H1 (cell line): ENCODE data around the gene SEMA3C. TPM values are rescaled to one million over a fixed set of nuclear protein-coding genes. Genes with fewer than 3 reads are reported as not detected.

ENCODE experiments used
- CTCF ChIA-PET: fragments of 300-600 bp; sonication (Branson Sonifier 250); formaldehyde crosslinking; loops from one replicate; lab custom pipeline; 2021; ENCODE audit not compliant: partially characterized antibody; lab: Charles Lee
- POLR2A ChIA-PET: fragments of 300-600 bp; sonication (Branson Sonifier 250); formaldehyde crosslinking; loops from one replicate; lab custom pipeline; 2021; ENCODE audit warnings: inconsistent platforms; ENCODE audit not compliant: partially characterized antibody; lab: Charles Lee
- DNase-seq, 2 experiments: peaks; one replicate each; pipeline versions ENCODE4 v3.0.0 to v3.0.0-alpha.2; 2010 to 2022; ENCODE audit warnings: low spot score in 2 of 2, low read depth in 1 of 2, mixed read lengths in 1 of 2
- FAIRE-seq: peaks from 2 replicates; lab custom pipeline; 2011; peaks lifted over from hg19 to GRCh38; lab: Jason Lieb, UNC
- H2AFZ ChIP-seq: 2 replicates; pipeline ENCODE4 v1.8.1; 2012; ENCODE audit warnings: low read length, inconsistent platforms
- H2AK5ac ChIP-seq: 2 replicates; pipeline ENCODE4 v1.6.1; 2013; ENCODE audit warnings: low read depth, low read length
- H2BK120ac ChIP-seq: replicated peaks from 2 replicates; pipeline ENCODE3; 2013; ENCODE audit warnings: low read depth, low read length, inconsistent platforms
- H2BK12ac ChIP-seq: 2 replicates; pipeline ENCODE4 v1.6.1; 2013; ENCODE audit warnings: low read depth, low read length
- H2BK15ac ChIP-seq: 2 replicates; pipeline ENCODE4 v1.6.1; 2013; ENCODE audit warnings: low read length
- H2BK20ac ChIP-seq: 2 replicates; pipeline ENCODE4 v1.6.1; 2013; ENCODE audit warnings: low read length
- H2BK5ac ChIP-seq: 2 replicates; pipeline ENCODE4 v1.6.1; 2013; ENCODE audit warnings: low read depth, low read length
- H3K14ac ChIP-seq: 2 replicates; pipeline ENCODE4 v1.6.1; 2013; ENCODE audit warnings: inconsistent platforms; ENCODE audit not compliant: insufficient read length
- H3K18ac ChIP-seq: 2 replicates; pipeline ENCODE4 v1.6.1; 2013; ENCODE audit warnings: low read length; ENCODE audit errors: extremely low read depth
- H3K23ac ChIP-seq: 2 replicates; pipeline ENCODE4 v1.6.1; 2013; ENCODE audit warnings: inconsistent platforms; ENCODE audit not compliant: insufficient read length
- H3K23me2 ChIP-seq: 2 replicates; pipeline ENCODE4 v1.6.1; 2013; ENCODE audit warnings: low read depth, low read length
- H3K27ac ChIP-seq: 2 replicates; pipeline ENCODE4 v1.6.1; 2011; ENCODE audit warnings: low read depth, low read length, inconsistent platforms
- H3K27me3 ChIP-seq, 4 experiments: replicated peaks in 1 of 4; 1 replicate in 1 of 4; 2 replicates in 3 of 4; pipeline versions ENCODE4 v1.6.1 to v1.8.1; 2011 to 2013; ENCODE audit warnings: low read length in 3 of 4, mild to moderate bottlenecking in 3 of 4, inconsistent platforms in 2 of 4, mixed read lengths in 2 of 4, moderate library complexity in 1 of 4; ENCODE audit not compliant: control insufficient read depth in 3 of 4, insufficient read depth in 3 of 4; ENCODE audit errors: extremely low read depth in 1 of 4
- H3K36me3 ChIP-seq, 4 experiments: 2 replicates each; pipeline versions ENCODE4 v1.6.1 to v1.8.1; 2011 to 2013; ENCODE audit warnings: mild to moderate bottlenecking in 4 of 4, low read length in 3 of 4, moderate library complexity in 2 of 4, control low read depth in 1 of 4, inconsistent platforms in 1 of 4; ENCODE audit not compliant: insufficient read depth in 4 of 4, control insufficient read depth in 2 of 4
- H3K4ac ChIP-seq: replicated peaks from 2 replicates; pipeline ENCODE3; 2013; ENCODE audit warnings: low read length, low read depth, mixed read lengths, inconsistent platforms; ENCODE audit not compliant: insufficient read length
- H3K4me1 ChIP-seq, 4 experiments: replicated peaks in 1 of 4; 1 replicate in 1 of 4; 2 replicates in 3 of 4; pipeline versions ENCODE4 v1.6.1 to v1.8.1; 2011 to 2013; ENCODE audit warnings: low read length in 3 of 4, inconsistent platforms in 2 of 4, mixed read lengths in 1 of 4; ENCODE audit not compliant: insufficient read depth in 4 of 4, control insufficient read depth in 3 of 4
- H3K4me2 ChIP-seq, 2 experiments: 2 replicates each; pipeline versions ENCODE4 v1.6.1 to v1.8.1; 2011 to 2013; ENCODE audit warnings: low read depth in 2 of 2, low read length in 2 of 2, control low read depth in 1 of 2, inconsistent platforms in 1 of 2, mild to moderate bottlenecking in 1 of 2; ENCODE audit not compliant: insufficient read depth in 1 of 2
- H3K4me3 ChIP-seq, 4 experiments: fragments of 200-600, 300-600 bp in 1 of 4; sonication (generic), shearing (Covaris generic), sonication (Bioruptor Twin) in 1 of 4; 2 replicates each; pipeline versions ENCODE4 v1.5.1 to v1.8.1; 2011 to 2016; ENCODE audit warnings: low read length in 4 of 4, low read depth in 3 of 4, control low read depth in 2 of 4, inconsistent platforms in 2 of 4, mild to moderate bottlenecking in 2 of 4, mixed read lengths in 1 of 4, moderate library complexity in 1 of 4; ENCODE audit not compliant: insufficient read depth in 2 of 4; ENCODE audit errors: extremely low read depth in 1 of 4
- H3K56ac ChIP-seq: replicated peaks from 2 replicates; pipeline ENCODE3; 2013; ENCODE audit warnings: low read depth, mild to moderate bottlenecking, mixed read lengths, low read length, inconsistent platforms; ENCODE audit not compliant: insufficient read length
- H3K79me1 ChIP-seq: 2 replicates; pipeline ENCODE4 v1.6.1; 2013; ENCODE audit warnings: low read depth, low read length, control low read depth
- H3K79me2 ChIP-seq, 2 experiments: 2 replicates each; pipeline versions ENCODE4 v1.6.1 to v1.8.1; 2012 to 2013; ENCODE audit warnings: low read length in 2 of 2, mild to moderate bottlenecking in 2 of 2, inconsistent platforms in 1 of 2; ENCODE audit not compliant: insufficient read depth in 2 of 2, control insufficient read depth in 1 of 2
- H3K9ac ChIP-seq, 4 experiments: replicated peaks in 1 of 4; 1 replicate in 1 of 4; 2 replicates in 3 of 4; pipeline versions ENCODE4 v1.6.1 to v1.8.1; 2011 to 2013; ENCODE audit warnings: low read depth in 3 of 4, low read length in 3 of 4, control low read depth in 2 of 4, mild to moderate bottlenecking in 2 of 4, moderate library complexity in 2 of 4, inconsistent platforms in 1 of 4; ENCODE audit errors: extremely low read depth in 1 of 4
- H3K9me3 ChIP-seq, 2 experiments: 2 replicates each; pipeline versions ENCODE4 v1.6.1 to v1.8.1; 2012 to 2013; ENCODE audit warnings: mild to moderate bottlenecking in 2 of 2, moderate library complexity in 2 of 2, control low read depth in 1 of 2, inconsistent platforms in 1 of 2, low read depth in 1 of 2, low read length in 1 of 2, mixed read lengths in 1 of 2; ENCODE audit not compliant: insufficient read depth in 2 of 2
- H4K20me1 ChIP-seq, 2 experiments: replicated peaks in 1 of 2; 2 replicates each; pipeline versions ENCODE3 to v1.8.1; 2011 to 2013; ENCODE audit warnings: inconsistent platforms in 2 of 2, low read length in 2 of 2, mild to moderate bottlenecking in 1 of 2; ENCODE audit not compliant: insufficient read depth in 2 of 2, control insufficient read depth in 1 of 2
- H4K5ac ChIP-seq: 2 replicates; pipeline ENCODE4 v1.6.1; 2013; ENCODE audit warnings: low read length, low read depth, mixed read lengths, inconsistent platforms; ENCODE audit not compliant: insufficient read length
- H4K8ac ChIP-seq: 2 replicates; pipeline ENCODE4 v1.8.0; 2013; ENCODE audit warnings: mild to moderate bottlenecking, moderate library complexity, low read length, inconsistent platforms; ENCODE audit not compliant: insufficient read depth; ENCODE audit errors: extremely low read depth
- H4K91ac ChIP-seq: replicated peaks from 2 replicates; pipeline ENCODE3; 2013; ENCODE audit warnings: low read length, mixed read lengths, inconsistent platforms; ENCODE audit not compliant: insufficient read length
- BACH1 ChIP-seq: IDR thresholded peaks from 2 replicates; pipeline ENCODE4 v1.6.1; 2012; ENCODE audit warnings: low read length, improper control_type of control experiment
- HDAC2 ChIP-seq, 2 experiments: fragments of 300-600 bp in 1 of 2; sonication (generic) in 1 of 2; IDR thresholded peaks; 2 replicates each; pipeline ENCODE4 v1.6.1; 2011 to 2012; ENCODE audit warnings: low read depth in 2 of 2, low read length in 2 of 2, mild to moderate bottlenecking in 2 of 2, moderate library complexity in 2 of 2, borderline replicate concordance in 1 of 2, inconsistent platforms in 1 of 2
- JUND ChIP-seq: IDR thresholded peaks from 2 replicates; pipeline ENCODE4 v1.6.1; 2011; ENCODE audit warnings: mild to moderate bottlenecking, improper control_type of control experiment, low read length
- MAFK ChIP-seq: IDR thresholded peaks from 2 replicates; pipeline ENCODE4 v1.6.1; 2012; ENCODE audit warnings: low read depth, mild to moderate bottlenecking, improper control_type of control experiment, low read length
- POLR2A ChIP-seq, 2 experiments: IDR thresholded peaks; 1 replicate in 1 of 2; 2 replicates in 1 of 2; pipeline ENCODE4 v1.6.1; 2011; ENCODE audit warnings: low read depth in 2 of 2, low read length in 2 of 2, mild to moderate bottlenecking in 2 of 2; ENCODE audit errors: control extremely low read depth in 1 of 2
- RBBP5 ChIP-seq: IDR thresholded peaks from 2 replicates; pipeline ENCODE4 v1.7.1; 2012; ENCODE audit warnings: low read depth, mild to moderate bottlenecking, inconsistent platforms, low read length, moderate library complexity, borderline replicate concordance
- SIRT6 ChIP-seq: IDR thresholded peaks from one replicate; pipeline ENCODE4 v1.7.1; 2012; ENCODE audit warnings: low read length, inconsistent platforms
- SRF ChIP-seq: IDR thresholded peaks from 2 replicates; pipeline ENCODE4 v1.6.1; 2011; ENCODE audit warnings: mild to moderate bottlenecking, low read depth, low read length, moderate library complexity
- SUZ12 ChIP-seq: fragments of 200-600 bp; sonication (generic); IDR thresholded peaks from 2 replicates; pipeline ENCODE4 v1.6.1; 2012; ENCODE audit warnings: mild to moderate bottlenecking, inconsistent platforms, low read length, moderate library complexity, mixed read lengths
- USF2 ChIP-seq: IDR thresholded peaks from 2 replicates; pipeline ENCODE4 v1.6.1; 2011; ENCODE audit warnings: low read length, improper control_type of control experiment
- WGBS, 2 experiments: shearing (Covaris generic) in 1 of 2; methylation state at CpG; one replicate each; pipeline versions ENCODE4 v1.1.6 to v1.1.7; 2013 to 2015; ENCODE audit warnings: low lambda C conversion rate in 2 of 2, mixed read lengths in 2 of 2, inconsistent platforms in 1 of 2, low coverage in 1 of 2, missing lambda C conversion rate in 1 of 2; ENCODE audit not compliant: insufficient replicate concordance in 2 of 2, insufficient coverage in 1 of 2, insufficient read length in 1 of 2; ENCODE audit errors: extremely low coverage in 1 of 2, missing lambda C conversion rate in 1 of 2; 5-methylcytosine and 5-hydroxymethylcytosine counted together
- polyA plus RNA-seq, 7 experiments: library from polyadenylated mRNA; depleted of rRNA in 3 of 7; stranded (reverse) in 5 of 7; unstranded in 2 of 7; fragments of >200 nt in 5 of 7; fragments of 200-250 nt in 2 of 7; gene quantifications; 1 replicate in 5 of 7; 2 replicates in 1 of 7; 4 replicates in 1 of 7; pipeline versions ENCODE4 v1.2.1 to v1.2.3, GENCODE V29; 2011 to 2013; ENCODE audit warnings: missing spikeins in 2 of 7, mixed read lengths in 2 of 7
- total RNA-seq: library from RNA; stranded (reverse); fragmentation: NEBNext Ultra II Directional; extraction: Animal tissue kit (Norgen Biotek cat#: 25700); gene quantifications from 2 replicates; pipeline ENCODE4 v1.2.1, GENCODE V29; 2021
- TF ChIP-seq, protein P1 (sequence below): IDR thresholded peaks from 2 replicates; pipeline ENCODE4 v1.6.1; 2012; ENCODE audit warnings: low read length, inconsistent platforms
- TF ChIP-seq, protein P2 (sequence below): IDR thresholded peaks from 2 replicates; pipeline ENCODE4 v1.6.1; 2012; ENCODE audit warnings: inconsistent platforms

SEMA3C gene
- total and polyA plus RNA-seq, 2 of the 8 experiments (the other 6 are each of a cell fraction or from before 2014, with no cell fraction given) = 0.15 to 1.4 TPM

- WGBS, 2 experiments = 100% methylated on average over 1 of the region's 1 CpG; no CpG with 5 or more reads in 1 of the 2 experiments
- no peak overlapping the region for H3K4me3 ChIP-seq
- no peaks in the 10 kb centered on the region for H3K4me1 ChIP-seq
- H3K14ac ChIP-seq = no peak overlapping the region
- H3K27me3 ChIP-seq = no peaks in the 10 kb centered on the region
- no peak overlapping the region for H2BK5ac ChIP-seq
- no peaks in the 10 kb centered on the region for H3K9me3 ChIP-seq
- H4K20me1 ChIP-seq = no peaks in the 10 kb centered on the region
- no peak overlapping the region for H4K5ac ChIP-seq
- H3K36me3 ChIP-seq = no peaks in the 10 kb centered on the region
- no peak overlapping the region for H2BK20ac ChIP-seq
- ChIA-PET CTCF (no interaction called here), POLR2A (no interaction called here)
- H3K18ac ChIP-seq = no peak overlapping the region
- H3K23me2 ChIP-seq = no peaks in the 10 kb centered on the region
- no peak overlapping the region for H4K8ac ChIP-seq
- no peak overlapping the region for H3K23ac ChIP-seq
- no peak for TF ChIP-seq POLR2A (IDR thresholded peaks at IDR 0.05; ENCODE audit: control extremely low read depth in 1 of 2, low read depth in 2 of 2, low read length in 2 of 2)
- TF ChIP-seq USF2 = no peak
- TF ChIP-seq RBBP5 = no peak
- TF ChIP-seq BACH1 = no peak
- TF ChIP-seq, protein P1, sequence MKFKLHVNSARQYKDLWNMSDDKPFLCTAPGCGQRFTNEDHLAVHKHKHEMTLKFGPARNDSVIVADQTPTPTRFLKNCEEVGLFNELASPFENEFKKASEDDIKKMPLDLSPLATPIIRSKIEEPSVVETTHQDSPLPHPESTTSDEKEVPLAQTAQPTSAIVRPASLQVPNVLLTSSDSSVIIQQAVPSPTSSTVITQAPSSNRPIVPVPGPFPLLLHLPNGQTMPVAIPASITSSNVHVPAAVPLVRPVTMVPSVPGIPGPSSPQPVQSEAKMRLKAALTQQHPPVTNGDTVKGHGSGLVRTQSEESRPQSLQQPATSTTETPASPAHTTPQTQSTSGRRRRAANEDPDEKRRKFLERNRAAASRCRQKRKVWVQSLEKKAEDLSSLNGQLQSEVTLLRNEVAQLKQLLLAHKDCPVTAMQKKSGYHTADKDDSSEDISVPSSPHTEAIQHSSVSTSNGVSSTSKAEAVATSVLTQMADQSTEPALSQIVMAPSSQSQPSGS = no peak
- TF ChIP-seq JUND = no peak
- no peak for TF ChIP-seq SIRT6
- no peak for TF ChIP-seq SUZ12
- TF ChIP-seq, protein P2, sequence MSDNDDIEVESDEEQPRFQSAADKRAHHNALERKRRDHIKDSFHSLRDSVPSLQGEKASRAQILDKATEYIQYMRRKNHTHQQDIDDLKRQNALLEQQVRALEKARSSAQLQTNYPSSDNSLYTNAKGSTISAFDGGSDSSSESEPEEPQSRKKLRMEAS = no peak
- no peak for TF ChIP-seq HDAC2 (IDR thresholded peaks at IDR 0.05; ENCODE audit: borderline replicate concordance in 1 of 2, low read depth in 2 of 2, low read length in 2 of 2)
- TF ChIP-seq SRF = no peak
- no peak for TF ChIP-seq MAFK
- no peaks in the 10 kb centered on the region for H3K79me1 ChIP-seq
- no peak overlapping the region for H4K91ac ChIP-seq
- H3K4ac ChIP-seq = no peak overlapping the region
- DNase-seq (no peak), FAIRE-seq (no peak)
- H3K79me2 ChIP-seq = no peaks in the 10 kb centered on the region
- H3K4me2 ChIP-seq = no peak overlapping the region
- H2AFZ ChIP-seq = no peak overlapping the region
- H3K56ac ChIP-seq = no peak overlapping the region
- no peak overlapping the region for H2AK5ac ChIP-seq
- H2BK15ac ChIP-seq = no peak overlapping the region
- no peak overlapping the region for H2BK120ac ChIP-seq
- no peak overlapping the region for H2BK12ac ChIP-seq
- H3K27ac ChIP-seq = no peak overlapping the region
- no peak overlapping the region for H3K9ac ChIP-seq
Observed at GRCh38 chr7:80954191-80954590, 35.3 kb upstream of the SEMA3C start.
